Skin of body (tissue), 2 donors: ENCODE measurements around the gene ING2. TPM values are rescaled to one million over a fixed set of nuclear protein-coding genes. Genes with fewer than 3 reads are reported as not detected.

Source experiments
- DNase-seq: peaks from one replicate; lab custom pipeline; 2025; lab: John Stamatoyannopoulos, UW
- total RNA-seq: library from RNA; depleted of rRNA; stranded (reverse); fragments of >200 nt; gene quantifications from one replicate; pipeline ENCODE4 v1.2.3, GENCODE V29; 2014

ING2 gene
- total RNA-seq, 1 donor from 2014 or later: 13.2 TPM

DNA sequence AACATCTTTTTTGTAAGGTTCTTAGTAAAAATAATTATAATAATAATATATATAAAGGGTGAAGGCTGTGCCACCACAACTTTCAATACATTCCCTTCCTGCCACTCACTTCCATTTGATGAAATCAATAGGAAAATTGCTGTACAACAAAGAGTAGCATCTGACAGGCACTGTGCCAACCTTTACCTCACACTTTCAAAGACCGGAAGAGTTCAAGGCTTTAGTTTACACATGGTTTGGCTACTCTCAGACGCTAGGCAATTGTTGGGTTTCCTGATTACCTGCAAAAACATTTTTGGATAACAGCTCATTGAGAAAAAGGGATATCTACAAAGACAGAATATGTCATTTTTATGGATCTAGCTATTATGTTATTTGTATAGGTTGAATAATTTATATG lies 5.5 kb upstream of the ING2 start:
- DNase-seq: no peak

GRCh38 chr4:183499801-183500200 lies 5.1 kb upstream of the ING2 start:
- DNase-seq: no peak

DNA sequence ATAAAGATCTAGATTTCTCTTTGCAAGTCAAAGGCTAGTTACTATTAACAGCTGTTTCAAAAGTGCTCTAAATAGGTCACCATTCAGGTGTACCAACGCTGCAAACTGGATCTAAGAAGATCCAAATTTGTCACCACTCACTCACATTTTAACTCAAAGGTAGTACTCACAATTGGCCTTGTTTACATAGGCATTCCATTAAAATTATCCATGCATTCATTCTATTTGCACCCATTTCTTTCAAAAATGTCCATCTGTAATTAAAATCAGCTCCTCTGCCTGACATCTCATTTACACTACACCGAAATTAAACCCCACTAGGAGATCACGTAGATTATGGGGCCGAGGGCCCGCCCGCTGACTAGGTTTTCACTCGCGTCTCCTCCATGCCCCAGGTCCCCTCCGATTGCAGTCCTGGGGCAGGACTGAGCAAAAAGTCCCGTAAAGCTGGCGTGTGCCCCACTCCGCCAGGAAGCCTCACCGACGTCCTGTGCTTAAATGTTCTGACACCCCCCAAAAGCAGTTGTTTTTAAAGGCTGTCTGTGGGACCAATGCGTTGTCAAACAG lies 1.3 kb upstream of the ING2 start:
- peak; percentile 43 for DNase-seq

DNA sequence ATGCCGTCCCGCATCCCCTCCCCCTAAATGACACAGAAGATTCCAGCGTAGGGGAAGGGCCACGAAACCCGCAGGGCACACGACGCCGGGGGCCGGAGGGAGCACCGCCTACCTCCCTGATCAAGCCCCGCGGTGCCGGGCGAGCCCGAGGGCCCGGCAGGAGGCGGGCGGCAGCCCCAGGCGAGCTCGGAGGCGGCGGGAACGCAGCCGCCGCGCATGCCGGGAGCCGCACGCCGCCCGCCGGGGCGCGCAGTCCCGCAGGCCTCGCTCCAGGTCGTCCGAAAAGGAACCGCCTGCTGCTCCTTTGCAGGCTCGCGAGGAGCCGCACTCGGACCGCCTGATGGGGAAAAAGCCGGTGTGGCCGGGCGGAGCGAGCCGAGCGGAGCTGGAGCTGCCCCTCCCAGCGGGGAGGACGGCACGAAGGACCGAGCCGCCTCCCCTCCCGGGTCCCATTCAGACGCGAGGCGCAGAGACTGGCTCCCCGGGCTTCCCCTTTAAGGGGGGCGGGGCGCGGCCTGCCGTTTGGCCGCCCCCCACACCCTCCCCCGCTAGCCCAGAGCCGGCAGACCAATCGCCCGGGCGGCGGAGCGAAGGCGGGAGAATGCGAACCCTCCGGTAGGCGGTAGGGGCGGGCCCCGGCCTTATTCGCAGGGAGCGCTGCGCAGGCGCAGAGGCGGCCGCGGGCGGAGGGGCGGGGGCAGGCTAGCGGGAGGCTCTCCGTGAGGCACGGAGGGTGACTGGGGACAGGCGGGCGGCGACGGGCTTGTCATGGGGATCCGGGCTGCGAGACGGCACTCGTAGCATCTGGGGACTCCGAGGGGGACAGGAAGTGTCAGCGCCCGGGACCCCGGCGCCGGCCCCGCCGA lies 561 bp upstream of the ING2 start:
- DNase-seq: peak; percentile 98

DNA sequence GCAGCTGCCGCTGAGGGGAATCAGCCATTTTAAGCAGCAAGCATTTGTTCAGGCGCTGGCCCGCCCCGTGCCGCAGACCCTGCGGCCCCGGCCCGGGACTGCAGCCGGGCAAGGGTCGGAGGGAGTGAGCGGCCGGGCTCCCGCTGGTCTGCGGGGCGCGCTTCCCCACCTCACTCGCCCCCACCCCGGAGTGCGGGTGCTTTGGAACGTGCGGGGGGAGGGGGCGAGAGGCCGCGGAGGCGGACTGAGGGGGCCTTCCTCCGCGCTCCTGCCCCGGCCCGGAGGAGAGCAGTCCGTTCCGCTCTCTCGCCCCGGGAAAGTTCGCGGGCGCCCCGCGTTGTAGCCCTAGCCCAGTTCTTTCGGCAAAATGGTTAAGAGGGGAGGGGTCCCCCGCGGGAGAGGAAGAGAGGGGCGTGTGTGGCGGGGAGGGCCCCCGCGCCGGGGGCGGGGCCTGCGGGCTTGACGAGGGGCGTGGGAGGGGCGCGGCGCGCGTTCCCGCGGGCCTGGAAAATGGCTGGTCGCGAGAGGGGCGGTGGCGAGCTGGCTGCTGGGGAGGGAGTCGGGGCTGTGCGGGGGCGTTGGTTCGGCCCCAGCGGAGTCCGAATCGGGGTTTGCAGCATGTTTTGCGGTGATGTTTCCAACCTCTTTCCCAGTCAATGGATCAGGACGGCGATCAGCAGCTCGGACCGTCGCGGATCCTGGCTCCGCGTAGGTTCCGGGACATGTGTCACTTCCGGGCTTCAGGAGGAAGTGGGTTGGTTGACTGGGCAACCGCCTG lies 942 bp downstream of the ING2 start:
- peak; percentile 94 for DNase-seq

- no peak for DNase-seq
Measured at GRCh38 chr4:183506389-183506735, 1.5 kb downstream of the ING2 start.

GRCh38 chr4:183507925-183508696 lies 3.3 kb downstream of the ING2 start:
- DNase-seq: no peak

DNA sequence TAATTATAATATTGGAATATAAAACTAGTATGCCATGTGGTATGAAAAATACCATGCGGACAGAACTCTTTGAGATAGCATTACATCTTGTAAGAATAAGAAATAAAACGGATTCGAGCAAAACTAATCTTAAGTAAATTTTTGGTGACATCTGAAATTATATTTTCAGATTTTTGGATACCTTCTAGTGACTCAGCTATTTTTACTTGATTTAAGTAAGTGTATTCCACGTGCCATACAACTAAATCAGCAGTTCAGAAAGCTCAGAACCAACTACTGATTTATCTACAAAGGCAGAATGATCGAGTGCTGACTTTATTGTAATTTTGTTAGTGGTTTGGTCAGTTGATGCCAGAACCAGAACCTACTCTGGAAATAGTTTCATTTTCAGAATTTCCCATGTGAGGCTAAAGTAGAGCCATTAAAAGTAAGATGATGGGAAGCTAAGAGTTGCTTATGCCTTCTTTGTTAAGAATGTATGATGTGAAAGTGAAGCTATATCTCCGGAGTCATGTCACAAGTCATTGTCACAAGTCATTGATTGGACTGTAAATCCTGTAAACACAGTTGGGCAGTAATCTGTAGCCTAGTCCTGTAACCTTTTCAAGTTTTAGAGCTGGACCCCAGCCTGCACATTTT lies 4.0 kb downstream of the ING2 start:
- DNase-seq: no peak

DNA sequence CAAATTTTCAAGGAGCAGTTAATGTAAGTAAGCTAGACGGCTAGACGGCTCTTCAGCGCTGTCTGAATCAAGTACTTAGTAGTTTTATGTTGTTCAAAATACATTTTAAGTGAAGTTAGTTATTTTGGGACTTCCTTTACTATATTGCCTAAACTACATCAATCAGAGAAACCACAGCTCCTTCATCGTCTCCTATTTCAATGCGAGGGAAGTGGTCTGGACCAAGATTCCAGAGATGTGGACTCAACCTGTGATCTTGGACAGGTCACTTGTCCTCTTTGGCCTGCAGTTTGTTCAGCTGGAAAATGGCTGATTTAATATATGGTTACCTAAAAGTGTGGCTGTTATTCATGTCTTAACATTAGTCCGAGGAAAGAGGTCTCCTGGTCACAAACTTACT lies 10.6 kb downstream of the ING2 start:
- no peak for DNase-seq

DNA sequence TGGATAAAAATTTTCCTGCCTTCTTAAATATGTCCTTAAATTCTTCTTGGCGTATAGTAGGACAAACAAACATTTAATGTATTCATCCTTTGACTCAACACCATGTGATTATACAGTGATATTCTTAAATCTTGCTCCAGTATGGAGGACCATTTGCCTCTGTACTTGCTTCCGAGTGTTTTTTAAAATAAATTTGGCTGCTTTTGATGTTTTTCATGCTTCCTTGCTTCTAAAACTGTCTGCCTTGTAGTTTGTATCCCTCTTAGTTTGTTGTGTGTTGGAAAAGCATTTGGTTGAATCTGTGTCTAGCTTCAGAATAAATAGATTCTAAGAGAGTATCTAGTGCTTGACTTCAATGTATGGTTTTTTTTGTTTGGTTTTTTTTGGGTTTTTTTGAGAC lies 12.3 kb downstream of the ING2 start:
- no peak for DNase-seq

- no peak for DNase-seq
Measured at GRCh38 chr4:183517781-183518180, 12.9 kb downstream of the ING2 start.

DNA sequence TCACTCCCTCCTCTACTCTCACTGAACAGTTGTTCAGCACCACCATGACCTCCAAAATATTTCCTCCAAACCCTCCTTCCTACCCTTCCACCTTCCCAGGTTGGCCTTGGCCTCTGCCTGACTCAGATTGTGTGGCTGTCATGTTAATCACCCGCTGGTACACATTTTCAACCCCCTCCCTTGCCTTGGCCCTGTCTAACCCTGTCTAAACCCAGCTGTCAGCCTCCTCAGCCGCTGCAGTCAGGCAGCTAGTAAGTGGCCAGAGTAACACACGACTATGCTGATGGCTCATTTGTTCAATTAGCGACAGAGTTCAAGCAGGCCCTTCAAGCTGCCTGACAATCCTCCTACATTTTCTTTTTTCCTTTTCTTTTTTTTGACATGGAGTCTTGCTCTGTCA lies 18.0 kb downstream of the ING2 start:
- DNase-seq: no peak

DNA sequence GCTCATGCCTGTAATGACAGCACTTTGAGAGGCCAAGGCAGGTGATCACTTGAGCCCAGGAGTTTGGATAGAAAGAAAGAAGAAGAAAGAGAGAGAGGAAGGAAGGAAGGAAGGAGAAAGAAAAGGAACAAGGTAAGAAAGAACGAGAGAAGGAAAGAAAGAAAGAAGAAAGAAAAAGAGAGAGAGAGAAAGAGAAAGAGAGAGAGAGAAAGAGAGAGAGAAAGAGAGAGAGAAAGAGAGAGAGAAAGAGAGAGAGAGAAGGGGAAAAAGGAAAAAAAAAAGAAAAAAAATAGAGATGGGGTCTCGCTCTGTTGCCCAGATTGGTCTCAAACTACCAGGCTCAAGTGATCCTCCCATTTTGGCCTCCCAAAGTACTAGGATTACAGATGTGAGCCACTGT lies 22.5 kb downstream of the ING2 start:
- no peak for DNase-seq

DNA sequence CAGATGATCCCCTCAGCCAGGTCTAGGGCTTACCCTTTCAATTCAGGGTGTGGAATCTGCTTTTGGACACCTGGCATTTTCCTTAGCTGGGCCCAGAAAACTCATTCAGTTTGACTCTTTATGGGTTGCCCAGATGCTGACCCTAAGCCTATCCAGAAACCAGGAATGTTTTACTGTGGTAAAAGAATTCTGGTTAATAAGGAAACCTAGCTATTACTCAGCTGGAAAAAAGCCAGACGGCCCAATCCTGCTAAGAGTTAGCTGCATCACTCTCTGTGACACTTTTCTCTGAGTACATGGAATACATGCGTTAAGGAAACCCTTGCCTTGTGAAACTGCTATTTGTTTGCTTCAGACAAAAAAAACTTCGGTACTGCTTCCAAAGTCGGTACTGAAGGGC lies 28.0 kb downstream of the ING2 start:
- no peak for DNase-seq

DNA sequence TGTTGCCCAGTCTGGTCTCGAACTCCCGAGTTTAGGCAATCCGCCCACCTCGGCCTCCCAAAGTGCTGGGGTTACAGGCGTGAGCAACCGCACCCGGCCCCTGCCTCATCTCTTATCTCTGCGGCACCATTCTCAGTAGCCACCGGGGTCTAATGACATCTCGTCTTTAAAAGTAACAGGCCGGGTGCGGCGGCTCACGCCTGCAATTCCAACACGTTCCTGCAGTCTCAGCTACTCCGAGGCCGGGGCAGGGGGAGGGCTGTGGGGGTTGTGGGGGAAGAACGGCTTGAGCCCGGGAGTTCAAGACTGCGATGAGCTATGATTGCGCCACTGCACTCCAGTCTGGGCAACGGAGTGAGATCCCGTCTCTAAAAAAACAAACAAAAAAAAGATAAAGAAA lies 28.8 kb downstream of the ING2 start:
- DNase-seq: no peak

DNA sequence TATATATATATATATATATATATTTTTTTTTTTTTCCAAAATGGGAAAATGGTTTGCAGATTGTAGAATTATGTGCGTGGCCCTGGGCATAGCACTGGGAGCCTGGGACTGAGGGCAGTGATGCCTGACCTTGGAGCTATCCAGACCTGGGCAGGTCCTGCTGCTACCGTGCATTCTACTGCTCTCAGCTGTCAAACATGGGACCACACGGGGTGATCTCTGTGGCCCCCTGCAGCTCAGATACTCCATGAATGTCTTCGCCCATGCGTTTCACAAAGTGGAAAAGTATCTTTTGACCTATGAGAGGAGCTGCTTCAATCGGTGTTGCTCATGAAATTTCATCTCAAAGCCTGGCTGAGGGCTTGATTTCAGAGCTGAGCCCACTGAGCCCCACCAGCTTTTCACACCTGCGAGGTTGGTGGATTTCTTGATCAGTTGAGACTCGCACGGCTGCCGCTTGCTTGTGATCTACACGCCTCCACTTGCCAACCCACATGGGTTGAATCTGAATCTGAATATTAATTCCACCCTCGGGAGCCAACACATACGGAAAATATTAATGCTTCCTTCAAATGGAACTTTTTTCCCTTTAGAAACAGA lies 35.7 kb downstream of the ING2 start:
- DNase-seq: peak; percentile 68

GRCh38 chr4:183541010-183541751 lies 36.3 kb downstream of the ING2 start:
- no peak for DNase-seq

GRCh38 chr4:183541752-183542040 lies 36.8 kb downstream of the ING2 start:
- DNase-seq: no peak

- DNase-seq: no peak
Measured at GRCh38 chr4:183543435-183543834, 38.6 kb downstream of the ING2 start.

- DNase-seq: no peak
Measured at GRCh38 chr4:183544109-183544508, 39.3 kb downstream of the ING2 start.
